A549 (cell line): ENCODE data around the gene FGF18.

Experiments
- CEBPB ChIP-seq, 2 experiments: fragments of >200 bp in 1 of 2; sonication (Bioruptor Twin) in 1 of 2; formaldehyde crosslinking in 1 of 2; IDR thresholded peaks; 2 replicates each; pipeline ENCODE4 v1.6.1; 2012 to 2016
- CHD4 ChIP-seq: fragments of 200-600 bp; sonication (generic); IDR thresholded peaks from 2 replicates; pipeline ENCODE4 v1.6.1; 2016; ENCODE audit warnings: antibody characterized with exemption, mild to moderate bottlenecking, borderline replicate concordance
- CTCF ChIP-seq: fragments of >200 bp; sonication (Bioruptor Twin); formaldehyde crosslinking; IDR thresholded peaks from 3 replicates; pipeline ENCODE4 v1.5.1; 2016
- POLR2A ChIP-seq: IDR thresholded peaks from 2 replicates; pipeline ENCODE4 v1.6.1; 2012; ENCODE audit warnings: mild to moderate bottlenecking, low read length
- RNF2 ChIP-seq: fragments of 200-600 bp; sonication (generic); IDR thresholded peaks from 2 replicates; pipeline ENCODE4 v1.6.1; 2016; ENCODE audit warnings: low read depth, mild to moderate bottlenecking, antibody characterized with exemption, moderate library complexity, borderline replicate concordance

- TF ChIP-seq CTCF: no peak
- TF ChIP-seq RNF2: no peak
- no peak for TF ChIP-seq CEBPB (IDR thresholded peaks at IDR 0.05)
- TF ChIP-seq CHD4: no peak
- no peak for TF ChIP-seq POLR2A
Observed at GRCh38 chr5:171476701-171477100, 57.3 kb downstream of the FGF18 start.
